Measurements from ENCODE around the gene WNK1.

DNA sequence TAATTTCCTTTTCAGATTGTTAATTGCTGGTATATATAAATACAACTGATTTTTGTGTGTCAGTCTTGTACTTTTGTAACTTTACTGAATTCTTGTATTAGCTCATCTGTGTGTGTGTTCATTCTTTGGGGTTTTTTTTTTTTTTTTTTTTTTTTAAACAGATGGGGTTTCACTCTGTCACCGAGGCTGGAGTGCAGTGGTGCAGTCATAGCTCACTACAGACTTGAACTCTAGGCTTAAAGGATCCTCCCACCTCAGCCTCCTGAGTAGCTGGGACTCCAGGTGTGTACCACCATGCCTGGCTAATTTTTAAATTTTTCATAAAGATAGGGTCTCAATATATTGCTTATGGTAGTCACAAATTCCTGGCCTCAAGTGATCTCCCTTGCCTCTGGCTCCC, 68.0 kb downstream of the WNK1 start:
- TF ChIP-seq POLR2AphosphoS5 (IDR thresholded peaks at IDR 0.05) = no peak
- TF ChIP-seq, protein P1, sequence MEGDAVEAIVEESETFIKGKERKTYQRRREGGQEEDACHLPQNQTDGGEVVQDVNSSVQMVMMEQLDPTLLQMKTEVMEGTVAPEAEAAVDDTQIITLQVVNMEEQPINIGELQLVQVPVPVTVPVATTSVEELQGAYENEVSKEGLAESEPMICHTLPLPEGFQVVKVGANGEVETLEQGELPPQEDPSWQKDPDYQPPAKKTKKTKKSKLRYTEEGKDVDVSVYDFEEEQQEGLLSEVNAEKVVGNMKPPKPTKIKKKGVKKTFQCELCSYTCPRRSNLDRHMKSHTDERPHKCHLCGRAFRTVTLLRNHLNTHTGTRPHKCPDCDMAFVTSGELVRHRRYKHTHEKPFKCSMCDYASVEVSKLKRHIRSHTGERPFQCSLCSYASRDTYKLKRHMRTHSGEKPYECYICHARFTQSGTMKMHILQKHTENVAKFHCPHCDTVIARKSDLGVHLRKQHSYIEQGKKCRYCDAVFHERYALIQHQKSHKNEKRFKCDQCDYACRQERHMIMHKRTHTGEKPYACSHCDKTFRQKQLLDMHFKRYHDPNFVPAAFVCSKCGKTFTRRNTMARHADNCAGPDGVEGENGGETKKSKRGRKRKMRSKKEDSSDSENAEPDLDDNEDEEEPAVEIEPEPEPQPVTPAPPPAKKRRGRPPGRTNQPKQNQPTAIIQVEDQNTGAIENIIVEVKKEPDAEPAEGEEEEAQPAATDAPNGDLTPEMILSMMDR (IDR thresholded peaks at IDR 0.05) = no peak
- TF ChIP-seq POLR2A (IDR thresholded peaks at IDR 0.05) = no peak

All from breast epithelium (tissue), 3 donors.